Calu3 (cell line): Measurements from ENCODE around the gene ZNF609. TPM values are rescaled to one million over a fixed set of nuclear protein-coding genes. Genes with fewer than 3 reads are reported as not detected.
"Not testable (repeated sequence)": the region's sequence is repeated elsewhere in the genome, so short reads cannot be mapped to it uniquely, and the experiment has no call there.

Experiments used
- BruUV-seq: library from RNA; stranded (reverse); fragments of 400-500 nt; replicated peaks from 2 replicates; lab custom pipeline; 2021; lab: Mats Ljungman, UMichigan
- CTCF ChIA-PET: fragments of 300-600 bp; sonication (Branson Sonifier 250); formaldehyde crosslinking; loops from one replicate; lab custom pipeline; 2022; ENCODE audit warnings: antibody characterized with exemption; lab: Charles Lee
- DNase-seq: peaks from one replicate; pipeline ENCODE4 v3.0.0; 2022
- H3K27ac Mint-ChIP-seq: one replicate; pipeline ENCODE4 v1.8.0; 2022; ENCODE audit warnings: mixed read lengths; ENCODE audit not compliant: unreplicated experiment
- H3K27me3 Mint-ChIP-seq: one replicate; pipeline ENCODE4 v1.8.0; 2022; ENCODE audit warnings: mixed read lengths; ENCODE audit not compliant: unreplicated experiment
- H3K36me3 Mint-ChIP-seq: one replicate; pipeline ENCODE4 v1.8.0; 2022; ENCODE audit warnings: mild to moderate bottlenecking, moderate library complexity, mixed read lengths; ENCODE audit not compliant: insufficient read depth, unreplicated experiment
- H3K4me1 Mint-ChIP-seq: one replicate; pipeline ENCODE4 v1.8.0; 2022; ENCODE audit warnings: mild to moderate bottlenecking, low read depth, mixed read lengths; ENCODE audit not compliant: unreplicated experiment
- H3K4me3 Mint-ChIP-seq: one replicate; pipeline ENCODE4 v1.8.0; 2022; ENCODE audit warnings: mild to moderate bottlenecking, low read depth, moderate library complexity, mixed read lengths; ENCODE audit not compliant: unreplicated experiment
- H3K9me3 Mint-ChIP-seq: one replicate; pipeline ENCODE4 v1.8.0; 2022; ENCODE audit warnings: low read depth, mixed read lengths; ENCODE audit not compliant: unreplicated experiment
- intact Hi-C: fragments of 100-400 bp; cut with micrococcal nuclease; formaldehyde crosslinking; loops from one replicate; pipeline ENCODE4 v1.10.0; 2022; ENCODE audit not compliant: unreplicated experiment
- total RNA-seq: library from RNA; stranded (reverse); gene quantifications from 2 replicates; pipeline ENCODE4 v1.2.3, GENCODE V29; 2022
- TF ChIP-seq, protein P1 (sequence below): fragments of 200-600 bp; IDR thresholded peaks from one replicate; pipeline ENCODE4 v1.8.0; 2022; ENCODE audit warnings: antibody characterized with exemption; ENCODE audit not compliant: unreplicated experiment

Gene ZNF609
- total RNA-seq, 1 experiment from 2014 or later: 50.6 TPM

DNA sequence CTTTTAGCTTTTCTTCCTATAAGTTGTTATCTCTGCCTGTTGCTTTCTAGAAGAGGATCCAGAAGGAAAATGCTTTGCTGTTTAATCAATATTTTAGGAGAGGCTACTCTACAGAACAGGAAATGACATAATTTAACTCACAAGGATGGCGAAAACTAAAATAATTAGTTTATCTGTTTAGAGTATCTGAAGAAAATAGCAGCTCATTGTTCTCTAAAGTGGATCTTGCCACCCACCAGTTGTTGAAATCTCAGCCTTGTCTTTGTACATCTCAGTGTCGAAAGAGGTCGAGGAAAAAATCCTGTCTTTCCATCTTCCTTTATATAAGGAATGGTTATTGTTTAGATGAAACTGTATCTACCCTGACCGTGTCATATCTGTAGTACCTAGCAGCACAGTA is 126.6 kb downstream of the ZNF609 start:
- Mint-ChIP-seq H3K36me3 (peaks cover 5% of the 10 kb centered on the region), H3K4me3 (no peak overlapping the region), H3K27ac (no peak overlapping the region), H3K9me3 (peaks cover 5% of the 10 kb centered on the region), H3K4me1 (no peaks in the 10 kb centered on the region), H3K27me3 (no peaks in the 10 kb centered on the region)
- CTCF ChIA-PET: no interaction called here
- intact Hi-C loops: no loop called here
- no peak for DNase-seq
- BruUV-seq: no TSS peak
- TF ChIP-seq, protein P1, sequence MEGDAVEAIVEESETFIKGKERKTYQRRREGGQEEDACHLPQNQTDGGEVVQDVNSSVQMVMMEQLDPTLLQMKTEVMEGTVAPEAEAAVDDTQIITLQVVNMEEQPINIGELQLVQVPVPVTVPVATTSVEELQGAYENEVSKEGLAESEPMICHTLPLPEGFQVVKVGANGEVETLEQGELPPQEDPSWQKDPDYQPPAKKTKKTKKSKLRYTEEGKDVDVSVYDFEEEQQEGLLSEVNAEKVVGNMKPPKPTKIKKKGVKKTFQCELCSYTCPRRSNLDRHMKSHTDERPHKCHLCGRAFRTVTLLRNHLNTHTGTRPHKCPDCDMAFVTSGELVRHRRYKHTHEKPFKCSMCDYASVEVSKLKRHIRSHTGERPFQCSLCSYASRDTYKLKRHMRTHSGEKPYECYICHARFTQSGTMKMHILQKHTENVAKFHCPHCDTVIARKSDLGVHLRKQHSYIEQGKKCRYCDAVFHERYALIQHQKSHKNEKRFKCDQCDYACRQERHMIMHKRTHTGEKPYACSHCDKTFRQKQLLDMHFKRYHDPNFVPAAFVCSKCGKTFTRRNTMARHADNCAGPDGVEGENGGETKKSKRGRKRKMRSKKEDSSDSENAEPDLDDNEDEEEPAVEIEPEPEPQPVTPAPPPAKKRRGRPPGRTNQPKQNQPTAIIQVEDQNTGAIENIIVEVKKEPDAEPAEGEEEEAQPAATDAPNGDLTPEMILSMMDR: no peak

DNA sequence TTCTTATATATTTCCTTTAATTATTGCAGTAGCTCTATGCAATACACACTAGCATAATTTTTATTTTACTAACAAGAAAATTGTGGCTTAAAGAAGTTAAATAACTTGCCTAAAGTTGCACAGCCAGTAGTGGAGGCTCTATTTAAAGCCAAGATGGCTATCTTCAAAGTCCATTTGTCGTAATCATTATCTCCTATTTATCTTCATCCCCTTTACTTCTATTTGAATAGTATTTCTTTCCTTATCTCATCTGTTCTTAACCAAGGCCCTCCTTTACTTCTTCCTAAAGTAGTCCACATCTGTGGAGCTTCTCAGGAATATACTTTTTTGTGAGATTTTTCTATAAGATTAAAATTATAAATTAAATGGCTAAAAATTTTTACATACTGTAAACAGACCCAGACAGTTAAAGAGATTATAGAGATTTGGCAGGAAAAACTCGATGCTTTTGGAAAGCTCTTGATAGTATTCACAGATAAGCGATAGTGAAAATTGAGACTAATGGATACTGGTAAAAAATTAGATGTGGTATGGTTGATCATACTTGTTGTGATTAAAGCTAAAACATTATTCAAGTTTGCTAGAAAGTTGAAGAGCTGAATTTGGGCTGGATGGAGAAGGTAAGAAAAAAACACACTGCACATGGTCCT is 129.2 kb downstream of the ZNF609 start:
- no peaks in the 10 kb centered on the region for H3K4me1 Mint-ChIP-seq
- H3K9me3 Mint-ChIP-seq: no peaks in the 10 kb centered on the region
- no peaks in the 10 kb centered on the region for H3K27me3 Mint-ChIP-seq
- intact Hi-C loops: no loop called here
- CTCF ChIA-PET: interaction anchor here (1.2 kb wide), 1 partner anchor 23 kb away, joined by 3 read pairs; no protein-coding TSS in a partner anchor
- H3K36me3 Mint-ChIP-seq: peaks cover 6% of the 10 kb centered on the region
- BruUV-seq: no TSS peak
- no peak overlapping the region for H3K4me3 Mint-ChIP-seq
- no peak overlapping the region for H3K27ac Mint-ChIP-seq
- no peak for DNase-seq
- TF ChIP-seq, protein P1: no peak

DNA sequence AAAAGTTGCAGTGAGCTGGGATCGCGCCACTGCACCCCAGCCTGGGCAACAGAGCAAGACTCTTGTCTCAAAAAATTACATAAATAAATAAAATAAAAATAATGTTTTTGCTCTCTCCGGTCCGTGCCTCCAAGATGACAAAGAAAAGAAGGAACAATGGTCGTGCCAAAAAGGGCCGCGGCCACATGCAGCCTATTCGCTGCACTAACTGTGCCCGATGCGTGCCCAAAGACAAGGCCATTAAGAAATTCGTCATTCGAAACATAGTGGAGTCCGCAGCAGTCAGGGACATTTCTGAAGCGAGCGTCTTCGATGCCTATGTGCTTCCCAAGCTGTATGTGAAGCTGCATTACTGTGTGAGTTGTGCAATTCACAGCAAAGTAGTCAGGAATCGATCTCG is 132.5 kb downstream of the ZNF609 start:
- intact Hi-C loops, H3K27ac Mint-ChIP-seq, CTCF ChIA-PET, H3K4me1 Mint-ChIP-seq, H3K36me3 Mint-ChIP-seq, H3K27me3 Mint-ChIP-seq, BruUV-seq, H3K9me3 Mint-ChIP-seq, H3K4me3 Mint-ChIP-seq, DNase-seq: not testable (repeated sequence)

DNA sequence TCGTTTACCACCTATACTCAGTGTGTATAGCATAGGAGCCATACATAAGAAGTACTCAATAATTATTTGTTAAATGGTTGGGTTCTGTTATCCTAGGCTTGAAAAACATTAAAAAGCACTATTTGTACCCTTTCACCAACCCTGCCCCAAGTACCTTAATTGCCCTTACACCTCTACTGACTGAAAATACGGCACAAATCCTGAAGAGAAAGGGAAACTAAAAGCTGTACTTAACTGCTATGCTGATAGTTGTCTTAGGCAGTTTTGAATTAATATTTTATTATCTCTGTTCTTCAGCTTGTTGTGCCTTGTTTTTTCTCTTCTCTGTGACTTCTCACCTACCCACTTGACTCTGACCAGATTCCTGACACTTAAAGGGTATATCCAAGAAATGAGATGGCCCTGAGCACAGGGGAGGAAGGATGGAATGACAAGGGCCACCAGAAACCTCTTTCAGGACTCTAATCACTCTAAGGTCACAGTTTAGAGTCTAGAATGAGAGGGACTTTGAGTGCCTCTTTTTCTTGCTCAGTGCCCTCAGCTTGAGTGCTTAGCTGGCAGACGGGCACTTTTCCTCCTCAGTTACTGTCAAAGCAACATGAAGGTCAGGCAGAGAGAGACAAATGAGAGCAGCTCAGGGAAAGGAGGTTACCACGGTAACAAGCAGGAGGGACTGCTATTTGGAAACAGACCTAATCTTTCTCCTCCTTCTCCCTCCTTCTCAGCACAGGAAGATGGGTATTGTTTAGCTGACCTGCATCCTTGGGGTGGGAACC is 136.5 kb downstream of the ZNF609 start:
- peaks cover 6% of the 10 kb centered on the region for H3K36me3 Mint-ChIP-seq
- TF ChIP-seq, protein P1: no peak
- no peaks in the 10 kb centered on the region for H3K27me3 Mint-ChIP-seq
- H3K4me1 Mint-ChIP-seq: peaks cover 17% of the 10 kb centered on the region
- no peak overlapping the region for H3K27ac Mint-ChIP-seq
- CTCF ChIA-PET: interaction anchor here (0.6 to 0.9 kb wide), 3 partner anchors 21 to 60 kb away, joined by 3 to 11 read pairs (median 3); no protein-coding TSS in a partner anchor
- H3K4me3 Mint-ChIP-seq: no peak overlapping the region
- H3K9me3 Mint-ChIP-seq: no peaks in the 10 kb centered on the region
- BruUV-seq: no TSS peak
- intact Hi-C loops: no loop called here
- DNase-seq: no peak
